Measurements from ENCODE around the gene LILRB3.
A peak's percentile ranks its signal among the peaks of the same experiment; 100 is the strongest.
"Not testable (repeated sequence)": the region's sequence is repeated elsewhere in the genome, so short reads cannot be mapped to it uniquely, and the experiment has no call there.

Gene LILRB3

GRCh38 chr19:54222474-54223276, at the start of gene LILRB3:
Gene LILRB3, minus strand, starts transcription at chr19:54223007. Its CDS starts 31 bp downstream, at chr19:54222976.
- H3K4me3 ChIP-seq (ENCODE audit: low read depth, low read length); DNase-seq (ENCODE audit: low read depth); in situ Hi-C loops (cut with HindIII; ENCODE audit: low sequenced_read_pairs): not testable (repeated sequence)

- in situ Hi-C loops (cut with HindIII; ENCODE audit: low sequenced_read_pairs); DNase-seq (ENCODE audit: low read depth); H3K4me3 ChIP-seq (ENCODE audit: low read depth, low read length): not testable (repeated sequence)
Observed at GRCh38 chr19:54272181-54272580, 49.4 kb upstream of the LILRB3 start.

DNA sequence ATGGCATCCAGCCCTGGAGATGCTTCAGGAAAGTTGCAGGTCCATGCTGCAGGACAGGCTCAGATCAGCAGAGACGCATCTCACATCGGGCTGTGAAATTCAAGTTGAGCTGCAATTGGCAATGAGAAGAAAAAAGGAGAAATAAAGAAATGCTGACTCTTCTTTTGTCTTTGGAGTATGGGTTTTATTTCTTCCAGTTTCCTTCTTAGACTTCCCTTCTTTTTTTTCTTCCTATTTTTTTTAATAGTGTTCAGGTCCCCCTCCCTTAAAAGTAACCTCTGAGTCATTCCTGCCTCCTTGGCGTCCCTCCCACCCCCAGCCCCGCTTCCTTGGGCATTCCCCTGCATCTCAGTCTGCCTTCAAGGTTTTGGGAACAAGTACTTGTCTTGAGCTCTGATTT, 48.8 kb upstream of the LILRB3 start:
- H3K4me3 ChIP-seq (ENCODE audit: low read depth, low read length); in situ Hi-C loops (cut with HindIII; ENCODE audit: low sequenced_read_pairs); DNase-seq (ENCODE audit: low read depth): not testable (repeated sequence)

DNA sequence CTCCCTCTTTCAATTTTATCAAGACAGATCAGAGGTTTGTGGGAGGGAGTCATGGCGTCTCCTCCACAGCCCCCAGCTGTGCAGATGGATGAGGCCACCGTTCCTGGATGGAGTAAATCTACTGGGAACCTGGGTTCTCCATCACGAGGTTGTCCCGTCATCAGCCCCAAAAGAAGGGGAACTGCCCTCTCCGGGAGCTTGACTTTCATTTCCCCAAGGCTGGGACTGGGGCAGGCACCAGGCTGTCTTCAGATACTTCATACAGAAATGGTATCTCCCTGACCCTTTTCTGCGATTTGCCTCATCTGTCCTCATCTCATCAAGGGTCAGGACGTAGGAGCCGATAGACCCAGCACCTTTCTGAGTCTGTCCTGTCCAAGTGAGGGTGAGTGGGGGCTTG, 48.3 kb upstream of the LILRB3 start:
- H3K4me3 ChIP-seq (ENCODE audit: low read depth, low read length): no peak overlapping the region
- in situ Hi-C loops (cut with HindIII; ENCODE audit: low sequenced_read_pairs): no loop called here
- TF ChIP-seq CTCF (IDR thresholded peaks at IDR 0.05; ENCODE audit: low read depth, low read length, missing control alignments): no peak

DNA sequence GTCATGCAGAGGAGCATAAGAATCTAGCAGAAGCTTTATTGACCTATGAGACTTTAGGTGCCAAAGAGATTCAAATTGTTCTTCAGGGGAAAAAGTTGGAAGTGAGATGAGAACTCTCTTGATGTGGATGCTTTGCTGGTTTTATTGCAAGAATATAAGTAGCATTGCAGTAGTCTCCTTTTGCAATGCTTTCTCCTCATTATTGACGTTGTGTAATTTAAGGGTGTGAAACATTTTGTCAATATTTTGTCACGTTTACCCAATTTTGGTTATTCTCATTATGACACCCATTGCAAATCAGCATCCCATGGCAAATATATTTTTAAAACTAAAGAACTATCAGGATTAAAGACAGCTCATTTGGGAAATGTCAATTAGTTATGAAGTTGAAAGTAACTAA, 46.1 kb upstream of the LILRB3 start:
- DNase-seq (ENCODE audit: low read depth): no peak

More for the DNA sequence above, 48.3 kb upstream of the LILRB3 start:
- DNase-seq (ENCODE audit: low read depth): no peak

GRCh38 chr19:54266133-54266532, 43.3 kb upstream of the LILRB3 start:
- DNase-seq (ENCODE audit: low read depth): peak; percentile 41
- H3K4me3 ChIP-seq (ENCODE audit: low read depth, low read length): no peak overlapping the region
- peak; percentile 73 for TF ChIP-seq CTCF (IDR thresholded peaks at IDR 0.05; ENCODE audit: low read depth, low read length, missing control alignments)
- in situ Hi-C loops (cut with HindIII; ENCODE audit: low sequenced_read_pairs): no loop called here

More for the DNA sequence above, 46.1 kb upstream of the LILRB3 start:
- H3K4me3 ChIP-seq (ENCODE audit: low read depth, low read length): no peak overlapping the region
- in situ Hi-C loops (cut with HindIII; ENCODE audit: low sequenced_read_pairs): no loop called here
- TF ChIP-seq CTCF (IDR thresholded peaks at IDR 0.05; ENCODE audit: low read depth, low read length, missing control alignments): no peak

GRCh38 chr19:54262470-54262869, 39.7 kb upstream of the LILRB3 start:
- no peak for TF ChIP-seq CTCF (IDR thresholded peaks at IDR 0.05; ENCODE audit: low read depth, low read length, missing control alignments)
- H3K4me3 ChIP-seq (ENCODE audit: low read depth, low read length): no peak overlapping the region
- DNase-seq (ENCODE audit: low read depth): no peak
- in situ Hi-C loops (cut with HindIII; ENCODE audit: low sequenced_read_pairs): no loop called here

GRCh38 chr19:54262066-54262465, 39.3 kb upstream of the LILRB3 start:
- TF ChIP-seq CTCF (IDR thresholded peaks at IDR 0.05; ENCODE audit: low read depth, low read length, missing control alignments): no peak
- DNase-seq (ENCODE audit: low read depth): no peak
- no peak overlapping the region for H3K4me3 ChIP-seq (ENCODE audit: low read depth, low read length)
- in situ Hi-C loops (cut with HindIII; ENCODE audit: low sequenced_read_pairs): no loop called here
